ENCODE results near the gene GDPD3. TPM values are rescaled to one million over a fixed set of nuclear protein-coding genes. Genes with fewer than 3 reads are reported as not detected.
"Not testable (repeated sequence)": the region's sequence is repeated elsewhere in the genome, so short reads cannot be mapped to it uniquely, and the experiment has no call there.

Gene GDPD3
- total RNA-seq, 2 donors from 2014 or later = 2.7 to 6.5 TPM

GRCh38 chr16:30127993-30128392 is 14.7 kb upstream of the GDPD3 start:
- Histone ChIP-seq H3K36me3 (ENCODE audit: control insufficient read depth, insufficient read depth, low read length) (no peaks in the 10 kb centered on the region), H3K4me3 (ENCODE audit: low read length) (no peak overlapping the region), H3K4me1 (ENCODE audit: control insufficient read depth, insufficient read depth, low read length) (no peaks in the 10 kb centered on the region), H3K27me3 (ENCODE audit: control insufficient read depth, insufficient read depth, low read length, poor library complexity, severe bottlenecking) (no peaks in the 10 kb centered on the region), H3K27ac (ENCODE audit: low read depth, low read length) (no peak overlapping the region), H3K9ac (ENCODE audit: extremely low read depth, low read length, poor library complexity, severe bottlenecking) (no peak overlapping the region), H3K9me3 (ENCODE audit: control insufficient read depth, low read length) (no peaks in the 10 kb centered on the region)
- Mint-ChIP-seq H3K27ac (no peak overlapping the region), H3K27me3 (ENCODE audit: insufficient read depth) (no peaks in the 10 kb centered on the region), H3K4me1 (peaks cover 6% of the 10 kb centered on the region), H3K4me3 (no peak overlapping the region), H3K9me3 (no peaks in the 10 kb centered on the region), H3K36me3 (ENCODE audit: low read depth) (no peaks in the 10 kb centered on the region)
- 75 to 96% methylated on average over 1 of the region's 1 CpG for WGBS, 2 experiments (ENCODE audit: insufficient coverage in 1 of 2, insufficient read length in 1 of 2)
- TF ChIP-seq CTCF (conservative IDR thresholded peaks at IDR 0.05) = no peak
- no peak for DNase-seq

GRCh38 chr16:30125690-30126089 is 12.4 kb upstream of the GDPD3 start:
- not testable (repeated sequence) for H3K27me3 Mint-ChIP-seq (ENCODE audit: insufficient read depth); H3K4me3 Mint-ChIP-seq
- 93 to 95% methylated on average over 3 to 9 of the region's 9 CpGs for whole genome bisulfite sequencing, 2 experiments (ENCODE audit: insufficient coverage in 1 of 2, insufficient read length in 1 of 2)

GRCh38 chr16:30124985-30125379 is 11.6 kb upstream of the GDPD3 start:
- peaks cover 2% of the 10 kb centered on the region for H3K36me3 Mint-ChIP-seq (ENCODE audit: low read depth)
- no peaks in the 10 kb centered on the region for H3K9me3 Mint-ChIP-seq

More at GRCh38 chr16:30125690-30126089, 12.4 kb upstream of the GDPD3 start:
- DNase-seq; H3K9ac ChIP-seq (ENCODE audit: extremely low read depth, low read length, poor library complexity, severe bottlenecking); H3K27me3 ChIP-seq (ENCODE audit: control insufficient read depth, insufficient read depth, low read length, poor library complexity, severe bottlenecking); H3K4me1 Mint-ChIP-seq; H3K4me3 ChIP-seq (ENCODE audit: low read length); H3K4me1 ChIP-seq (ENCODE audit: control insufficient read depth, insufficient read depth, low read length); H3K9me3 Mint-ChIP-seq; H3K36me3 ChIP-seq (ENCODE audit: control insufficient read depth, insufficient read depth, low read length); H3K36me3 Mint-ChIP-seq (ENCODE audit: low read depth); H3K27ac ChIP-seq (ENCODE audit: low read depth, low read length); H3K9me3 ChIP-seq (ENCODE audit: control insufficient read depth, low read length); H3K27ac Mint-ChIP-seq: not testable (repeated sequence)

More at GRCh38 chr16:30124985-30125379, 11.6 kb upstream of the GDPD3 start:
- peaks cover 8% of the 10 kb centered on the region for H3K4me1 Mint-ChIP-seq
- Histone ChIP-seq H3K9me3 (ENCODE audit: control insufficient read depth, low read length) (no peaks in the 10 kb centered on the region), H3K9ac (ENCODE audit: extremely low read depth, low read length, poor library complexity, severe bottlenecking) (no peak overlapping the region), H3K36me3 (ENCODE audit: control insufficient read depth, insufficient read depth, low read length) (no peaks in the 10 kb centered on the region), H3K27ac (ENCODE audit: low read depth, low read length) (no peak overlapping the region), H3K4me1 (ENCODE audit: control insufficient read depth, insufficient read depth, low read length) (no peaks in the 10 kb centered on the region), H3K27me3 (ENCODE audit: control insufficient read depth, insufficient read depth, low read length, poor library complexity, severe bottlenecking) (no peaks in the 10 kb centered on the region), H3K4me3 (ENCODE audit: low read length) (no peak overlapping the region)
- no peak overlapping the region for H3K27ac Mint-ChIP-seq
- TF ChIP-seq CTCF (conservative IDR thresholded peaks at IDR 0.05) = no peak
- no peak overlapping the region for H3K4me3 Mint-ChIP-seq
- WGBS, 2 experiments (ENCODE audit: insufficient coverage in 1 of 2, insufficient read length in 1 of 2) = 93% methylated on average over 4 of the region's 4 CpGs; no CpG with 5 or more reads in 1 of the 2 experiments
- H3K27me3 Mint-ChIP-seq (ENCODE audit: insufficient read depth) = no peaks in the 10 kb centered on the region
- no peak for DNase-seq

Data from endodermal cell (in vitro differentiated cells).